Measurements from ENCODE around the gene ZBTB3. TPM values are rescaled to one million over a fixed set of nuclear protein-coding genes. Genes with fewer than 3 reads are reported as not detected.
"Not testable (repeated sequence)": the region's sequence is repeated elsewhere in the genome, so short reads cannot be mapped to it uniquely, and the experiment has no call there.

ZBTB3 gene
- polyA plus RNA-seq, 1 donor: 4.0 TPM

DNA sequence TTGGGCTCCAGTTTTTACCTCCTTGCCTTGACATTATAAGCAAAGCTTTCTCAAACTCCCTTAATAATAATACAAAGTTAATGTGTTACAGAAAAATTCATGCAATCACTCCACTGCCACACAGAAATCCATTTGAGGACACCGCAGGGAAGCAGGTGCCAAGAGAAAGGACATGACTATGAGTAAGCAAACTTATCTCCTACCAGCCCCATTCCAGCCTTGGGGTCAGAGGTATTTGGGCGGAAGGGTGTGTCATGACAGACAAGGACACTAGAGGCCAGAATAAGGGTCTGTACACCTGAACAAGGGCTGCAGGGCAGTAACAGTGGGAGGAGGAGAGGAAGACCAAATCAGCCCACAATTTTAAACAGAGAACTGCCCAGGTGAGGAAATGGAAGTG, 40.6 kb downstream of the ZBTB3 start:
- no peak for DNase-seq

DNA sequence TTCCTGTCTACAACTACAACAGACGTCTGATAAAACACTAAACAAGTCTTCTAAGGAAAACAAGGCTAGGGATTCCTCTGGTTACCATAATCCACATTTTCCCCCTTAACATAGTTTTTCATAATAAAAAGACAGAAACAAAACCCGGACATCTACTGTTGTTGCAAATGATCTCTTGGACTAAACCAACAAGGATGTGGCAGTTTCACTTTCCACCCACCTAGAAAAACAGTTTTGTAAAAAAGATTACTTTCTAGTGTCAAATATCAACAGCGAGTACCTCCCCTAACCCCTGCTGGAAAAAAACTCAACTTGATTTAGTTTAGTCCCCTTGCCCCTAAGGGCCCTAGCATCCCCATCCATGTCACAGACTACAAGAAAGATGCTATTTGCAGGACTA, 41.1 kb downstream of the ZBTB3 start:
- DNase-seq: no peak

DNA sequence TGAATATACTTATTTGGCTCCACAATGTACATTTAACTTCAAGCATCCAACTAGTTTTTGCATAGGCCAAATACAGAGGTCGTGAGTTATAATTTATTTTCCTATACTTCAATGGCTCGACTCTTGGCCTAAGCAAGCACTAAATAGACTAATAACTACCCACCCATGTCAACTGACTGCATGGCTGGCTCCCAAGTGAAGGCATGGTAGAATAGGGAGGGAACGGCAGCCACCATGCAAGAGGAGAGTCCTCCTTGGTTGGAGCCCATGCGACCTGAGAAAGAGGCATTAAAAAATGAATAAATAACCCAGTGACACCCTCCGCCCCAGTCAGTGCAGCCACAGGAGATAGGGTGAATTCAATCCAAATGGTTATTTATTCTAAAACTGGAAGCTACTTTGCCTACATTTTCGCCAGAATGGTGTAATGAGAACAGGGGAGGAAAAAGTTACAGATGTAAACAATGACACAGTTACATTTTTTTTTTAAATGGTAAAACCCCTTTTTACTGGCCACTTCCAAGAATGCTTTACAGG, 41.6 kb downstream of the ZBTB3 start:
- no peak for DNase-seq

DNA sequence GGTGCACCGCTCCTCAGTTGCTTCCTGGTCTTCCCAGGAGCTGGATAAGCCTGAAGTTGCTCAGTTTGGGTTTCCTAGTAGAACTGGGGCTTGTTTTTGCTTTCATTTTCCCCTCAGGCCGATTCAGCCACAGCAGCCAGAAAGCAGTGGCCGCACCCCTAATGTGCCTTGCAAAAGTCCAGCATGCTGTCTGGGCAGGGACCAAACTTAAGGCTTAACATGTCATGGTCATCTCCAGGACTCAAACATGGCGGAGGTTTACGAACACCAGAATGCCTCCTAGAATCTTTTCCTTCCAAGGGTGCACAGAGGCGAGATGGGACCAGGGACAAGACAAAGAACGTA, 44.0 kb downstream of the ZBTB3 start:
- DNase-seq: no peak

DNA sequence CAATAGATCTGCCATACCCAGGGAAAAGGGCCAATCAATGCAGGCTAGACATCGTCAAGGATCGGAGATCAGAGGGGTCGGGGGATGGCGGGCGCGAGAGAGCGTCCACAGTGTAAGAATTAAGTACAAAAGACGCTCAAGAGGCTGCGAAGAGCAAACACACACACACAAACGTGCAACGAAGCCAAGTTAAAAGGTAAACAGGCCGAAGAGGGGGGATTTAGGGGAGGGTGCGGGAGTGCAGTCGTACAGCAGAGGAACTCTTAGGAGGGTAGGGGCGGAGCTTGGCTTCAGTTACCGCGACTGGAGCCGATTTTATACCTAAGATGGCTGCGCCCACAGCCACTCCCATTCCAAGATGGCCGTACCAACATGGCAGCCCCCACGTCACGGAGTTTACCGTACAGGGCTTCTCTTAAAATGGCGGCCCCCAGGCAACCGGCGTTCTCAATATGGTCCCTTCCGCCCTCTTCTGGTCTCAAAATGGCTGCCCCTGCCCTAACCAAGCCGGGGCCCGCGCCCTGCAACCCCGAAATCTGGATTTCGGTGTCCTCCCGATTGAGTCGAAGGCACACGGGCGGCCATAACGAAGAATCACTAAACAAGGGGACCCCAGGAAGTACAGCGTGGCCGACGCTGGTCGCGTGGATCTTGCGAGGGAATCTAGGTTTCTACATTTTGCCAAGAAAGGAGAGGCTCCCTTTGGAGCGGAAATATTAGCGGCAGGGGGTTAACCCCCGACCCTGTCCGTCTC, 44.5 kb downstream of the ZBTB3 start:
- peak; percentile 98 for DNase-seq

DNA sequence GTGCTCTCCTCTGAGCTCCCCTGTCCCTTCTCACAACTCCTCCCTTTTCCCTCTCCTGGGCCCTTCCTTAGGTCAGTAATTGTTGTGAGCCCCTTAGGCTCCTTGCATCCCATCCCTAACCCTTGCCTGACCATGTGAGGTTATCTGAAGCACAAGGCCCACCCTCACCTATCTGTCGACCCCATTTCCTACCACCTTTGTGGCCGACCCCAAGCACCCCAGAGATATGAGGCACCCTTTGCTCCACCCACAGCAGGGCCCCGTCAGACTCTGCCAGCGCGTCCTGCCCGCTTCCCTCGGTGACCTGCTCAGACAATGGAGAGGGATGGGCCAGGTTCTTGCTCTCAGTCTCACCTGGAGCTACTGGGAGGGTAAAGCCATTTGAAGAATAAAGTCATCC, 45.2 kb downstream of the ZBTB3 start:
- DNase-seq: no peak

DNA sequence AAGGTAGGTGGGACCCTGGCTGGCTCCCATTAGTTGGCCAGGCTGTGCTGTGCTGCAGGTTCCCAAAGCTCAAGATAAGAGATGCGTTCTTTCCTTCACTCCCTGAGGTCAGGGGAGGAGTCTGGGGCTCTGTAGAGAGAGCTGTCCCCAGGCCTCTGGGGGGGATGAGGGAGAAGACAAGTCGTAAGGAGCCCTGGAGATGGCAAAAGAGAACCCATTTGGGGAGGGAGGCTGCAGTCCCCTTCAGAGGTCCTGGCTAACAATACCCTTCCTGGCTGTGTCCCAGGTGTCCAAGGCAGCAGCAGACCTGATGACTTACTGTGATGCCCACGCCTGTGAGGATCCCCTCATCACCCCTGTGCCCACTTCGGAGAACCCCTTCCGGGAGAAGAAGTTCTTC, 45.6 kb downstream of the ZBTB3 start:
- DNase-seq: no peak

DNA sequence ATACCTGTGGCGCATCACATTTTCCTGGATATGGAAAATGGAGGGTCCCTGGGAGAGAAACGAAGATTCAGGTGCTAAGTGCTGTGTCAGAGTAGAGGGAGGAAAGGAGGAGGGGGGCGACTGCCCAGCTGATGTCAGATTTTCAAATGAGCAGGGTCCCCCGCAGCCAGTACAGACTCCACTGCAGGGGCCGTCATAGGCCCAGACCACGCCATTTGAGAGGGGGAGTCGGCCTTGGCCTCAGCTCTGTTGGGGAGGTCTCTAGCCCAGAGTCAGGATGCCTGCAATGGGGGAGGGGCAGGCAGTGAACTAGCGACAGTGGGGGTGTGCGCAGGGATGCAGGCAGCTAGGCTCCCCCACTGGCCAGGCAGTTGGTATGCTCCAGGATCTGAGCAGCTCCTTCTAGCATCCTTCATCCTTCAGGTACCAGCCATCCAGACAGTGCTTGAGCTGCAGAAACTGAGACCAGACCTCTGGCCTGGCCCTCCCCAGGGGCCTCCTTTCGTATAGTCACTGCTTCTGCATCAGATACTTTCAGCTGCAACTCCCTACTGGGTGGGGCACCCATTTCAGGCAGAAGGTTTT, 46.6 kb downstream of the ZBTB3 start, which contains the start of the genes BSCL2 and GNG3:
Gene BSCL2, minus strand, starts transcription at position 148 of the 585 bp plus-strand sequence. CDS start 229 bp downstream, outside the sequence.
Gene GNG3, plus strand, starts transcription at position 400 of the 585 bp plus-strand sequence. CDS start 620 bp downstream, outside the sequence.
- no peak for DNase-seq

DNA sequence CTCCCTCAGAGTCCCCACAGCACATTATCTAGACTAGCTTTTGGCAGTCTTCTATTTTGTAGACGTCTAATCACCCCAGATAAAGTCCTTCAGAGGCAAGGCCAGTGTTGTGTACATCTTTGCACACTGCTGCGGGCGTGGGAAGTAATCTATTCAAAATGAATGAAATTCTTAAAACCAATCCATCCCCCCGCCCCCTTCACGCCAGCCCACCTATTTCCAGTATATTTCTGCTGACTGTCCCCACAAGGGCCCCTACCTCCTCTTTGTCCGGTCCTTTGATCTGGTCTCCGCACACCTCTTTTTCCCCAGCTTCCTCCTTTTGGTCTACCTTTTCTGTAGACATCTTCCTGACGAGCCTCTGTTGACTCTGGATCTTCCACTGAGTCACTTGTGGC, 47.1 kb downstream of the ZBTB3 start:
- no peak for DNase-seq

DNA sequence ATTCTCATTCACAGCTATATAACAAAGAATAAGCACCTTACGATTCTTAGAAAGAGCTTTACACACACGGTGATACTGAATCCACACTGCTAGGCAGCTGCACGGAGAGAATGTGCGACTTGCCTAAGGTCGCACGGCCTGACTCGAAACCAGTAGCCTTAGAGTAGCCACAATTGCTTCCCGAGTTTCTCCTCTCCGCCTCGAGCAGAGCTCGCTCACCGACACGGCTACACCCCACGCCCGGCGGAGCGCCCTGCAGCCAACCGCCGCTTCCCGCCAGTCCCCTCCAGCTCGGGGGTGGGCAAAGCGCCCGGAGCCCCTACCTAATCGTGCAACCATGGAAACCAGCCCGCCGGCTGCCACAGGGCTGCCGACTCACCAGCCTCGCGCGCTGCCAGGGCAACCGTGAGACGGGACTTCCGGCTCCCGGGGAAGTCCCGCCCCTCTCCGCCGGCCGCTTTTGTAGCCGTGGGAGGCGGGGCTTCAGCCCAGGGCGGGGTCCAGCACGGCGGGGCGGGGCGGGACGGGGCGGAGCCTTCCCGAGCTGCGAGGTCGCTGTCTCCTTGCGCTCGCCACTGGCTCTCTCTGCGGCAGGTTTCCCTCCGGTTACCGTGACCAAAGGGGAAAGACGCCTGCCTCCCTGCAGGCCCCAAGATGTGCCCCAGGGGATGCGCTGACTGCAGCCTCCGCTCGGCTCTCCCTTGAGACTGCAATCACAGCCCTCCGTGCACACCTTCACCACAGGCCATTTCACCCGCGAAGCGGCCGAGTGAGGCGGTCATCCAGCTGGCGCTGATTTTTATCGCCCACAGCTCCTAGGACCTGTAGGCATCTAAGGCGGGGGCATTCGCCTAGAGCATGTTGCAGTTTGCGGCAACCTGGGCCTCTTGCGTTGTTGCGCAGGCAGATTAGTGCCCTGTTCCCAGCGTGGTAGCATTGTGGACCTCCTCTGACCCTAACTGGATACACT, 47.8 kb downstream of the ZBTB3 start:
- peak; percentile 90 for DNase-seq

DNA sequence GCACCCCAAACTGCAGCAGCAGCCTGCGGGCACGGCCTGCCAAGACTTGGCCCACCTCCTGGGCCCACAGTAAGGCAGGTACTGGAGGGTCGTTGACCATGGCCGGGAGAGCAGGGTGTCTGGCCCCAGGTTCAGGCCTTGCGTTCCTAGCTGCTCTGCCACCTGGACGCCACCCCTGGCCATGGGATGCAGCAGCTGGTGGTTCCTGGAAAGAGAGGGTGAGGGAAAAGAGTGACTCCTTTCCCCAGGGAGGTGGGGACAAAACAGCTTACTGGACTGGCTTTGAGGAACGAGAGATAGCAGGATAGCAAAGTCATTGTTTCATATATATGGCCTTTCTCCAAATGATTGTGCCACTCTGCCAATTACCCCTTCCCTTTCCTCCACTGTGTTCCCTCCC, 48.5 kb downstream of the ZBTB3 start:
- no peak for DNase-seq

DNA sequence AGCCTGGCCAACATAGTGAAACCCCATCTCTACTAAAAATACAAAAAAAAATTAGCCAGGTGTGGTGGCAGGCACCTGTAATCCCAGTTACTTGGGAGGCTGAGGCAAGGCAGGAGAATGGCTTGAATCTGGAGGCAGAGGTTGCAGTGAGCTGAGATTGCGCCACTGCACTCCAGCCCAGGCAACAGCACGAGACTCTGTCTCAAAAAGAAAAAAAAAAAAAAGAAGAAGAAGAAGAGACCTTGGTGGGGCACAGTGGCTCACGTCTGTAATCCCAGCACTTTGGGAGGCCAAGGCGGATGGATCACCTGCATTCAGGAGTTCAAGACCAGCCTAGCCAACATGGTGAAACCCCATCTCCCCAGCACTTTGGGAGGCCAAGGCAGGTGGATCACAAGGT, 50.0 kb downstream of the ZBTB3 start:
- not testable (repeated sequence) for DNase-seq

DNA sequence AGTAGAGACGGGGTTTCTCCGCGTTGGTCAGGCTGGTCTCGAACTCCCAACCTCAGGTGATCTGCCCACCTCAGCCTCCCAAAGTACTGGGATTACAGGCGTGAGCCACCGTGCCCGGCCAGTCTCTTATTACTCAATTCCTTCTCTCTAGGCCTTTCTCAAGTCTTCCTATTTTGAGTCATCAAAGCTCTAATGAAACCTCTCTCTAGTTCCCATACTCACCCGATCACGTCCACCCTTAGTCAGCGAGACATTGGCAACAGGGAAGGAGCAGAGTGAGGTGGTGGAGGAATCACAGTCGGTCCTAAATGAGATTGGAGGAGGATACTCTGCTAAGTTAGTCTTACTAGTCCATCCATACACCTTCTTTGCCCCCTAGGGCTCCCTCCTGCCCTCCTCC, 51.7 kb downstream of the ZBTB3 start:
- DNase-seq: no peak

Other genes with a start within 250 kb of the ZBTB3 start
- gene AHNAK, start 207.4 kb downstream of the ZBTB3 start, polyA plus RNA-seq (ENCODE audit: insufficient read length): 359 TPM
- 3,451 TPM for gene EEF1G, start 180.3 kb downstream of the ZBTB3 start, polyA plus RNA-seq (ENCODE audit: insufficient read length)
- gene TUT1, start 162.6 kb downstream of the ZBTB3 start, polyA plus RNA-seq (ENCODE audit: insufficient read length): 16.9 TPM
- gene MTA2, start 152.3 kb downstream of the ZBTB3 start, polyA plus RNA-seq (ENCODE audit: insufficient read length): 42.0 TPM
- gene EML3, start 141.4 kb downstream of the ZBTB3 start, polyA plus RNA-seq (ENCODE audit: insufficient read length): 20.7 TPM
- 0.90 TPM for gene ROM1, start 140.9 kb downstream of the ZBTB3 start, polyA plus RNA-seq (ENCODE audit: insufficient read length)
- gene B3GAT3, start 132.2 kb downstream of the ZBTB3 start, polyA plus RNA-seq (ENCODE audit: insufficient read length): 21.4 TPM
- 161 TPM for gene GANAB, start 107.5 kb downstream of the ZBTB3 start, polyA plus RNA-seq (ENCODE audit: insufficient read length)
- 13.3 TPM for gene INTS5, start 100.9 kb downstream of the ZBTB3 start, polyA plus RNA-seq (ENCODE audit: insufficient read length)
- gene C11orf98, start 89.0 kb downstream of the ZBTB3 start, polyA plus RNA-seq (ENCODE audit: insufficient read length): 31.3 TPM
- gene CSKMT, start 88.8 kb downstream of the ZBTB3 start, polyA plus RNA-seq (ENCODE audit: insufficient read length): 3.3 TPM
- 5.8 TPM for gene UQCC3, start 82.5 kb downstream of the ZBTB3 start, polyA plus RNA-seq (ENCODE audit: insufficient read length)
- gene LBHD1, start 81.9 kb downstream of the ZBTB3 start, polyA plus RNA-seq (ENCODE audit: insufficient read length): 7.1 TPM
- gene UBXN1, start 75.1 kb downstream of the ZBTB3 start, polyA plus RNA-seq (ENCODE audit: insufficient read length): 143 TPM
- 14.2 TPM for gene LRRN4CL, start 64.6 kb downstream of the ZBTB3 start, polyA plus RNA-seq (ENCODE audit: insufficient read length)
- 20.8 TPM for gene BSCL2, start 46.7 kb downstream of the ZBTB3 start, polyA plus RNA-seq (ENCODE audit: insufficient read length)
- 0.61 TPM for gene GNG3, start 46.5 kb downstream of the ZBTB3 start, polyA plus RNA-seq (ENCODE audit: insufficient read length)
- gene HNRNPUL2, start 26.7 kb downstream of the ZBTB3 start, polyA plus RNA-seq (ENCODE audit: insufficient read length): 43.6 TPM
- gene TTC9C, start 25.7 kb downstream of the ZBTB3 start, polyA plus RNA-seq (ENCODE audit: insufficient read length): 28.3 TPM
- gene POLR2G, start 7.4 kb upstream of the ZBTB3 start, polyA plus RNA-seq (ENCODE audit: insufficient read length): 83.5 TPM
- 20.3 TPM for gene TAF6L, start 17.2 kb upstream of the ZBTB3 start, polyA plus RNA-seq (ENCODE audit: insufficient read length)
- 29.2 TPM for gene TMEM179B, start 33.2 kb upstream of the ZBTB3 start, polyA plus RNA-seq (ENCODE audit: insufficient read length)
- 16.7 TPM for gene TMEM223, start 37.8 kb upstream of the ZBTB3 start, polyA plus RNA-seq (ENCODE audit: insufficient read length)
- gene NXF1, start 51.3 kb upstream of the ZBTB3 start, polyA plus RNA-seq (ENCODE audit: insufficient read length): 75.4 TPM
- gene STX5, start 77.9 kb upstream of the ZBTB3 start, polyA plus RNA-seq (ENCODE audit: insufficient read length): 31.7 TPM
- not detected for gene TEX54, start 78.7 kb upstream of the ZBTB3 start, polyA plus RNA-seq (ENCODE audit: insufficient read length)
- gene WDR74, start 85.4 kb upstream of the ZBTB3 start, polyA plus RNA-seq (ENCODE audit: insufficient read length): 37.2 TPM
- 43.3 TPM for gene SLC3A2, start 126.7 kb upstream of the ZBTB3 start, polyA plus RNA-seq (ENCODE audit: insufficient read length)
- gene CHRM1, start 167.2 kb upstream of the ZBTB3 start, polyA plus RNA-seq (ENCODE audit: insufficient read length): not detected
- gene SLC22A6, start 230.8 kb upstream of the ZBTB3 start, polyA plus RNA-seq (ENCODE audit: insufficient read length): not detected

All from hindlimb muscle (tissue), 1 donor.